Measurements from ENCODE around the gene PPM1H. TPM values are rescaled to one million over a fixed set of nuclear protein-coding genes. Genes with fewer than 3 reads are reported as not detected.

The PPM1H gene
- total RNA-seq, 4 donors from 2014 or later, result 1.7 to 7.4 (median 3.4) TPM

DNA sequence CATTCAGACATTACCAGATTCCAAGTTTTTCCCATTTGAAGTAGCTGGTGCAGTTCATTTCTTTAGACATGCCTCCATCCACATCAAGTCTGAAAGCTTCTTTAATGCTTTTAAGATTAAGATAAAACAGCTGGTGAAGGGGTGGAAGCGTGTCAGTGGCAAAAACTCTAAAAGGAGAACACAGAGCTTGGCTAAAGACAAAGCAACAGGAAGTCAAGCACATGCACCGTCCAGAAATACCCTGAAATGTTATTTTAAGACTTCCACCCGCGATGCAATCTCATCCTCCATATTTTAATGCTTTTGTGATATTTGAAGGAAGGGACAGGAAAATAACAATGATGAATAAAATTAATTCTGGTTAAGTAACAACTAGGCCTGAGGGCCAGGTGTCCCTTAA lies 31.8 kb downstream of the PPM1H start:
- Histone ChIP-seq H3K36me3 (no peaks in the 10 kb centered on the region), H3K27ac (no peak overlapping the region), H3K4me3 (no peak overlapping the region), H3K9me3 (no peaks in the 10 kb centered on the region), H3K4me1 (no peaks in the 10 kb centered on the region), H3K27me3 (no peaks in the 10 kb centered on the region)
- DNase-seq, result no peak
- no peak for TF ChIP-seq POLR2A (IDR thresholded peaks at IDR 0.05)

- no peak for DNase-seq
- Histone ChIP-seq H3K9me3 (no peaks in the 10 kb centered on the region), H3K27ac (no peak overlapping the region), H3K36me3 (no peaks in the 10 kb centered on the region), H3K4me3 (no peak overlapping the region), H3K27me3 (no peaks in the 10 kb centered on the region), H3K4me1 (no peaks in the 10 kb centered on the region)
- TF ChIP-seq POLR2A (IDR thresholded peaks at IDR 0.05) (no peak), CTCF (IDR thresholded peaks at IDR 0.05) (no peak)
Measured at GRCh38 chr12:62900686-62901272, 34.2 kb downstream of the PPM1H start.

DNA sequence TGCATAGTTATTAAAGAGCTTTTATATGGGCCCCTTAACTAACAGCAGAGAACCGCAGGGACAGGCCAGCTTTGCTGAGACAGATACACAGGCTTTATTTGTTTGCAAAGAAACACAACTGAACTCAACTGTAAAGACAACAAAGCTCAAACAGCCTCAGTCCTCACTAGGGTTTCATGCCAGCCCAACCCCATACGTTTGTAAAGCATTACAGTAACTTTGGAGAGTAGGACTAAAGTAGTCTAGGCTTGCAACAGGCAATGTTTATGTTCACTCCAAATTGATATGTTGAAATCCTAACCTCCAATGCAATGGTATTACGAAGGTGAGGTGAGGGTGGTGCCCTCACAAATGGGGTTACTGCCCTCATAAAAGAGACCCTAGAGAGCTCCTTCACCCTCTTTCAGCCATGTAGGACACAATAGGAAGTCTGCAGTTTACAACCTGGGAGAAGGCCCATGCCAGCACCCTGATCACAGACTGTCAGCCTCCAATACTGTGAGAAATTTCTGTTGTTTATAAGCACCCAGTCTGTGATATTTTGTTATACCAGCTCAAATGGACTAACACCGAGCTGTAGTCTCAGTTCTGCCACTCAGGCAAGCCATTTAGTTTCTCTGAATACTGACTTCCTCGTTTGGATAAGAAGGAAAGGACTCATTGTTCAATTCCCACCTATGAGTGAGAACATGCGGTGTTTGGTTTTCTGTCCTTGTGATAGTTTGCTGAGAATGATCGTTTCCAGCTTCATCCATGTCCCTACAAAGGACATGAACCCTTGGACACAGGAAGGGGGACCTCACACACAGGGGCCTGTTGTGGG lies 35.2 kb downstream of the PPM1H start:
- no peak overlapping the region for H3K4me3 ChIP-seq
- no peaks in the 10 kb centered on the region for H3K9me3 ChIP-seq
- TF ChIP-seq POLR2A (IDR thresholded peaks at IDR 0.05) (no peak), CTCF (IDR thresholded peaks at IDR 0.05) (no peak)
- H3K27me3 ChIP-seq, result no peaks in the 10 kb centered on the region
- no peaks in the 10 kb centered on the region for H3K36me3 ChIP-seq
- no peaks in the 10 kb centered on the region for H3K4me1 ChIP-seq
- no peak overlapping the region for H3K27ac ChIP-seq
- DNase-seq, result no peak

DNA sequence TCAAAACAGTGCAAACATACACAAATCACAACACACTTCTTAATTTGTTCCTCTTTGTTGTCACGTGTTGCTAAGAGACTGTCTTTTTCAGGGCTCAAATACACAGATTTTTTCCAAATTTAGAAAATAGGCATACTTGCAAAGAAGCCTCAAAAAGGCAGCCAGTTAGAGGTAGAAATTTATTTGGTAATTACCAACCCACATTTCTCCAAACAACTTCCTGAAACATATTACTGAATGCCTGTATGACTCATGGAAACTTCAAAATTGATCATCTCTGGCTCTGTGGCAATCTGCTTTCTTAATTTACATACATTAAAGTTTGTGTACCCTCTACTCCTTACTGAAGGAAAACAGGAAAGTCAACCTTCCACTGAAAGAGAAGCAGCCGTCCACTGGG lies 36.4 kb downstream of the PPM1H start:
- Histone ChIP-seq H3K27ac (no peak overlapping the region), H3K36me3 (no peaks in the 10 kb centered on the region), H3K27me3 (no peaks in the 10 kb centered on the region), H3K4me3 (no peak overlapping the region), H3K4me1 (no peaks in the 10 kb centered on the region), H3K9me3 (no peaks in the 10 kb centered on the region)
- no peak for DNase-seq
- TF ChIP-seq CTCF (IDR thresholded peaks at IDR 0.05) (no peak), POLR2A (IDR thresholded peaks at IDR 0.05) (no peak)

DNA sequence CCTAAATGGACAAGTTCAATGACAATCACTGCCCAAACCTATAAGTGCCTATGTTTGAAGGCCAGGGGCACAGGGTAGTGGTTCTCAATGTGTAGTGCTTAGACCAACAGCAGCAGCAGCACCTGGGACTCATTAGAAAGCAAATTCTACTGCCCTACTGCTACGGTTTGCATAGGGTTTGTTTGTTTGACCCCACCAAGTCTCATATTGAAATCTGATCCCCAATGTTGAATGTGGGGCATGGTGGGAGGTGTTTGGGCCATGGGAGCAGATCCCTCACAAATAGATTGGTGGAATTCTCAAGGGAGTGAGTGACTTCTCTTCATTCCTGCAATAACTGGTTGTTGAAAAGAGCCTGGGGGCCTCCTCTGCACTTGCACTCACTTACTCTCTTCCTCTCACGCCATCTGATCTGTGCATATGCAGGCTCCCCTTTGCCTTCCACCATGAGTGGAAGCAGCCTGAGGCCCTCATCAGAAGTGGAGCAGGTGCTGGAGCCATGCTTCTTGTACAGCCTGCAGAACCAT lies 39.5 kb downstream of the PPM1H start:
- DNase-seq, result no peak
- Histone ChIP-seq H3K9me3 (no peaks in the 10 kb centered on the region), H3K4me3 (no peak overlapping the region), H3K27me3 (no peaks in the 10 kb centered on the region), H3K36me3 (no peaks in the 10 kb centered on the region), H3K4me1 (no peaks in the 10 kb centered on the region), H3K27ac (no peak overlapping the region)
- TF ChIP-seq CTCF (IDR thresholded peaks at IDR 0.05) (no peak), POLR2A (IDR thresholded peaks at IDR 0.05) (no peak)

GRCh38 chr12:62893276-62893675 lies 41.7 kb downstream of the PPM1H start:
- Histone ChIP-seq H3K4me3 (no peak overlapping the region), H3K27me3 (no peaks in the 10 kb centered on the region), H3K27ac (no peak overlapping the region), H3K36me3 (no peaks in the 10 kb centered on the region), H3K9me3 (no peaks in the 10 kb centered on the region), H3K4me1 (no peaks in the 10 kb centered on the region)
- no peak for DNase-seq
- TF ChIP-seq POLR2A (IDR thresholded peaks at IDR 0.05), result no peak
- no peak for TF ChIP-seq CTCF (IDR thresholded peaks at IDR 0.05)
